Measurements from ENCODE around the gene RAD51B. TPM values are rescaled to one million over a fixed set of nuclear protein-coding genes. Genes with fewer than 3 reads are reported as not detected.

RAD51B gene
- total and polyA plus RNA-seq, 2 experiments from 2014 or later: 10.1 to 18.0 TPM

GRCh38 chr14:68414121-68414520, 594.5 kb downstream of the RAD51B start:
- Histone ChIP-seq H4K20me1 (ENCODE audit: insufficient read depth, poor library complexity, severe bottlenecking) (no peaks in the 10 kb centered on the region), H2AFZ (no peak overlapping the region), H3K4me3 (no peak overlapping the region), H3K9me3 (ENCODE audit: low read depth) (no peaks in the 10 kb centered on the region), H3K79me2 (no peaks in the 10 kb centered on the region), H3K27ac (peak overlapping the region; percentile 74), H3K27me3 (no peaks in the 10 kb centered on the region), H3K4me1 (ENCODE audit: insufficient read depth) (peaks cover 18% of the 10 kb centered on the region), H3K4me2 (no peak overlapping the region), H3K9me2 (replicated peaks; ENCODE audit: insufficient read depth) (no peaks in the 10 kb centered on the region), H3K36me3 (replicated peaks; ENCODE audit: insufficient read depth, low read depth) (no peaks in the 10 kb centered on the region)
- TF ChIP-seq EZH2 (IDR thresholded peaks at IDR 0.05; ENCODE audit: borderline replicate concordance): no peak
- no peak for TF ChIP-seq CTCF (IDR thresholded peaks at IDR 0.05; ENCODE audit: poor library complexity)
- no peak for TF ChIP-seq EZH2phosphoT487 (IDR thresholded peaks at IDR 0.05; ENCODE audit: low read depth, severe bottlenecking, unreplicated experiment)
- 85% methylated on average over 2 of the region's 2 CpGs for WGBS (ENCODE audit: low lambda C conversion rate, missing lambda C conversion rate)
- DNase-seq (ENCODE audit: low spot score): no peak

DNA sequence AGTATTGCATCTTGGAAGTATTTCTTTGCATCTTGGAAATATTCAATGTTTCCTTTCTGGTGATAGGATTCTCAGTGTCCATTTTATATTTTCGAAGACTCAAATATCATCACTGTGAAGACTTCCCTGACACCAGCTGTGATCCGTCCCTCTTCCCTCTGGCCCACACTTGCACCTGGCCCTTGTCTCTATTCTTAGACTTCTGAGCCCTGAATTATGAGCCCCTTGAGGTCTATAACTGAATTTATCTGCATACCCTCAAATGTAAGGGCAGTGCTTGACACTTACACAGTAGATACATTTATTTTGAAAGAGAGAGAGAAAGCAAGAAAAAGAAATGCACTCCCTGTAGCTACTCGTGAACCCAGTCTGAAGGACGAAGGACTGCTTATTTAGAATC, 596.6 kb downstream of the RAD51B start:
- Histone ChIP-seq H3K27me3 (no peaks in the 10 kb centered on the region), H3K27ac (no peak overlapping the region), H2AFZ (no peak overlapping the region), H3K79me2 (no peaks in the 10 kb centered on the region), H3K4me3 (no peak overlapping the region), H3K4me1 (ENCODE audit: insufficient read depth) (peaks cover 18% of the 10 kb centered on the region), H4K20me1 (ENCODE audit: insufficient read depth, poor library complexity, severe bottlenecking) (no peaks in the 10 kb centered on the region), H3K9me2 (replicated peaks; ENCODE audit: insufficient read depth) (no peaks in the 10 kb centered on the region), H3K9me3 (ENCODE audit: low read depth) (no peaks in the 10 kb centered on the region), H3K4me2 (no peak overlapping the region), H3K36me3 (replicated peaks; ENCODE audit: insufficient read depth, low read depth) (no peaks in the 10 kb centered on the region)
- WGBS (ENCODE audit: low lambda C conversion rate, missing lambda C conversion rate): 68% methylated on average over 4 of the region's 4 CpGs
- no peak for DNase-seq (ENCODE audit: low spot score)
- no peak for TF ChIP-seq EZH2 (IDR thresholded peaks at IDR 0.05; ENCODE audit: borderline replicate concordance)
- no peak for TF ChIP-seq CTCF (IDR thresholded peaks at IDR 0.05; ENCODE audit: poor library complexity)
- TF ChIP-seq EZH2phosphoT487 (IDR thresholded peaks at IDR 0.05; ENCODE audit: low read depth, severe bottlenecking, unreplicated experiment): no peak

DNA sequence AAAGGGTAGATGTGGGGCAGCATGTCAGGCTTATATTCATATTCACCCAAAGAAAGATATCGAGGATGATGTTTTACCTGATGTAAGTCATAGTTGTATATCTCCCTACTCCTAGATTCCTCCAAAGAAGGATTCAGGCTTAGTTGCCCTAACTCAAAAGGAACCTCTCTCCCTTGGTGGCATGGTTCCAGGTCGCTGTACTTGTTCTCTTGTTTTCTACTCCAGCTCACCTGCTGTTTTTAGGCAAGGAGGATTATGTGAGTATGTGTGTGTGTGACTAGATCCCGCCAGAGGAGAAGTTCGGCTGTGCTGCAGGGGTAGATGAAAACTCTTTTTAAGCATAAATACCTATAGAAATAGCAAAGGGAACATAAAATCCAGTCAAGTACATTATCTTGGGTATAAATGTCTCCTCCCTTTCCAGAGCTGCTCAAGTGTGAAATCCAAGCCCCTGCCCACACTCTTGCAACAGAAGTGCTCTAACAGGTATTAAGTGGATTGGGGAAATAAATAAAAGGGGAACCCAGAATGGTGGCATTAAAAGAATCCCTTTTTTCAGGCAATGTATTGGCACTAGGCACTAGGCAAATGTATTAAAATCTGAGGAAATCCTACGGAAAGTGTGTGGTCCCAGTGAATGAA, 597.6 kb downstream of the RAD51B start:
- H3K4me1 ChIP-seq (ENCODE audit: insufficient read depth): peaks cover 17% of the 10 kb centered on the region
- no peak for DNase-seq (ENCODE audit: low spot score)
- H3K9me2 ChIP-seq (replicated peaks; ENCODE audit: insufficient read depth): no peaks in the 10 kb centered on the region
- no peaks in the 10 kb centered on the region for H4K20me1 ChIP-seq (ENCODE audit: insufficient read depth, poor library complexity, severe bottlenecking)
- no peaks in the 10 kb centered on the region for H3K79me2 ChIP-seq
- no peak for TF ChIP-seq EZH2phosphoT487 (IDR thresholded peaks at IDR 0.05; ENCODE audit: low read depth, severe bottlenecking, unreplicated experiment)
- 87% methylated on average over 5 of the region's 5 CpGs for WGBS (ENCODE audit: low lambda C conversion rate, missing lambda C conversion rate)
- no peak overlapping the region for H3K4me2 ChIP-seq
- no peak overlapping the region for H3K4me3 ChIP-seq
- H3K36me3 ChIP-seq (replicated peaks; ENCODE audit: insufficient read depth, low read depth): no peaks in the 10 kb centered on the region
- H3K27ac ChIP-seq: no peak overlapping the region
- no peak overlapping the region for H2AFZ ChIP-seq
- H3K9me3 ChIP-seq (ENCODE audit: low read depth): no peaks in the 10 kb centered on the region
- no peaks in the 10 kb centered on the region for H3K27me3 ChIP-seq

- 98% methylated on average over 3 of the region's 3 CpGs for WGBS (ENCODE audit: low lambda C conversion rate, missing lambda C conversion rate)
- no peak for DNase-seq (ENCODE audit: low spot score)
- Histone ChIP-seq H4K20me1 (ENCODE audit: insufficient read depth, poor library complexity, severe bottlenecking) (no peaks in the 10 kb centered on the region), H3K27ac (no peak overlapping the region), H3K4me3 (no peak overlapping the region), H3K9me2 (replicated peaks; ENCODE audit: insufficient read depth) (no peaks in the 10 kb centered on the region), H3K4me1 (ENCODE audit: insufficient read depth) (peaks cover 13% of the 10 kb centered on the region), H3K9me3 (ENCODE audit: low read depth) (no peaks in the 10 kb centered on the region), H3K4me2 (no peak overlapping the region), H3K36me3 (replicated peaks; ENCODE audit: insufficient read depth, low read depth) (no peaks in the 10 kb centered on the region), H3K27me3 (no peaks in the 10 kb centered on the region), H2AFZ (no peak overlapping the region), H3K79me2 (no peaks in the 10 kb centered on the region)
- TF ChIP-seq EZH2 (IDR thresholded peaks at IDR 0.05; ENCODE audit: borderline replicate concordance) (no peak), EZH2phosphoT487 (IDR thresholded peaks at IDR 0.05; ENCODE audit: low read depth, severe bottlenecking, unreplicated experiment) (no peak)
Measured at GRCh38 chr14:68418174-68419118, 598.9 kb downstream of the RAD51B start.

All from hepatocyte (in vitro differentiated cells).